Tibial nerve (tissue), 4 donors: ENCODE measurements around the gene CORO1C.

Experiments used
- EP300 ChIP-seq, 2 donors: sonication (generic); formaldehyde crosslinking; IDR thresholded peaks; one replicate each; pipeline ENCODE4 v1.6.1; 2017; ENCODE audit warnings: antibody characterized with exemption in 2 of 2, mild to moderate bottlenecking in 1 of 2
- POLR2A ChIP-seq, 2 donors: fragments of 450-650 bp; IDR thresholded peaks; one replicate each; pipeline ENCODE4 v1.6.1; 2017; ENCODE audit warnings: antibody characterized with exemption in 2 of 2, mild to moderate bottlenecking in 2 of 2, moderate library complexity in 2 of 2
- TF ChIP-seq, protein P1 (sequence below), 5 experiments: fragments of 200-600 bp in 3 of 5; fragments of 450-650 bp in 2 of 5; sonication (generic) in 3 of 5; IDR thresholded peaks; one replicate each; pipeline ENCODE4 v1.5.1; 2016 to 2019; ENCODE audit warnings: antibody characterized with exemption in 5 of 5, mild to moderate bottlenecking in 3 of 5, moderate library complexity in 2 of 5

GRCh38 chr12:108712925-108713203 lies 18.5 kb downstream of the CORO1C start:
- TF ChIP-seq POLR2A (IDR thresholded peaks at IDR 0.05) (no peak), EP300 (IDR thresholded peaks at IDR 0.05) (no peak)
- TF ChIP-seq, protein P1, sequence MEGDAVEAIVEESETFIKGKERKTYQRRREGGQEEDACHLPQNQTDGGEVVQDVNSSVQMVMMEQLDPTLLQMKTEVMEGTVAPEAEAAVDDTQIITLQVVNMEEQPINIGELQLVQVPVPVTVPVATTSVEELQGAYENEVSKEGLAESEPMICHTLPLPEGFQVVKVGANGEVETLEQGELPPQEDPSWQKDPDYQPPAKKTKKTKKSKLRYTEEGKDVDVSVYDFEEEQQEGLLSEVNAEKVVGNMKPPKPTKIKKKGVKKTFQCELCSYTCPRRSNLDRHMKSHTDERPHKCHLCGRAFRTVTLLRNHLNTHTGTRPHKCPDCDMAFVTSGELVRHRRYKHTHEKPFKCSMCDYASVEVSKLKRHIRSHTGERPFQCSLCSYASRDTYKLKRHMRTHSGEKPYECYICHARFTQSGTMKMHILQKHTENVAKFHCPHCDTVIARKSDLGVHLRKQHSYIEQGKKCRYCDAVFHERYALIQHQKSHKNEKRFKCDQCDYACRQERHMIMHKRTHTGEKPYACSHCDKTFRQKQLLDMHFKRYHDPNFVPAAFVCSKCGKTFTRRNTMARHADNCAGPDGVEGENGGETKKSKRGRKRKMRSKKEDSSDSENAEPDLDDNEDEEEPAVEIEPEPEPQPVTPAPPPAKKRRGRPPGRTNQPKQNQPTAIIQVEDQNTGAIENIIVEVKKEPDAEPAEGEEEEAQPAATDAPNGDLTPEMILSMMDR (IDR thresholded peaks at IDR 0.05), result no peak
